ENCODE measurements around the gene DNMBP.

Gene DNMBP

DNA sequence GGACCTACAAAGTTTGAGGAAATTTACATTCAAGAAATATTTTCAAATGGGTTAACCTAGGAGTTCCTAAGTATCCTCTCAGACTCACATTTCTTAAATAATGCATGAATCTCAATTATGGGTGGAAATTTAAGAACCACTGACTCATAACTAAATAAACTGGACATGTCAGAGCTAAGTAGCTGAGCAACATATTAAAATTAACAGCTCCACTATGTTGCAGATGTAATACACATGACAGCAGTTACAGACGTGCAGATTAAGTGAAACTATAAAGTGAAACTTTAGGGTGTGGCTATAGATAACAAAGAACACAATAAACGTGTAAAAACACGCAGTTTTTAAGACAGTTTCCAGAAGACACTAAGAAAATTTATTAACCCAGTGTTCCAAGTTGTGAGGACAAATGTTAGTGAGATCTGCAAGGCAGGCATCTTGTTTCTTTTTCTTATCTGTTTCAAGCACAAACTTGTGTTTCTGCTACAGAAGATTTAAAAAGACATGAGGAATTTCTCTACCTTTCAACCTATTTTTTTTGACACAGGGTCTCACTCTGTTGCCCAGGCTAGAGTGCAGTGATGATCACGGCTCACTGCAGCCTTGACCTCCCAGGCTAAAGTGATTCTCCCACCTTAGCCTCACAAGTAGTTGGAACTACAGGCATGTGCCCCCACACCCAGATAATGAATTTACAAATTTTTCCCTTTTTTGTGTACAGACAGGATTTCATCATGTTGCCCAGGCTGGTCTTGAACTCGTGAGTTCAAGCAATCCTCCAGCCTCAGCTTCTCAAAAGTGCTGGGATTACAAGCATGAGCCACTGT, 25.3 kb downstream of the DNMBP start:
- peak; percentile 89 for DNase-seq (ENCODE audit: low read depth)
- TF ChIP-seq, protein P1, sequence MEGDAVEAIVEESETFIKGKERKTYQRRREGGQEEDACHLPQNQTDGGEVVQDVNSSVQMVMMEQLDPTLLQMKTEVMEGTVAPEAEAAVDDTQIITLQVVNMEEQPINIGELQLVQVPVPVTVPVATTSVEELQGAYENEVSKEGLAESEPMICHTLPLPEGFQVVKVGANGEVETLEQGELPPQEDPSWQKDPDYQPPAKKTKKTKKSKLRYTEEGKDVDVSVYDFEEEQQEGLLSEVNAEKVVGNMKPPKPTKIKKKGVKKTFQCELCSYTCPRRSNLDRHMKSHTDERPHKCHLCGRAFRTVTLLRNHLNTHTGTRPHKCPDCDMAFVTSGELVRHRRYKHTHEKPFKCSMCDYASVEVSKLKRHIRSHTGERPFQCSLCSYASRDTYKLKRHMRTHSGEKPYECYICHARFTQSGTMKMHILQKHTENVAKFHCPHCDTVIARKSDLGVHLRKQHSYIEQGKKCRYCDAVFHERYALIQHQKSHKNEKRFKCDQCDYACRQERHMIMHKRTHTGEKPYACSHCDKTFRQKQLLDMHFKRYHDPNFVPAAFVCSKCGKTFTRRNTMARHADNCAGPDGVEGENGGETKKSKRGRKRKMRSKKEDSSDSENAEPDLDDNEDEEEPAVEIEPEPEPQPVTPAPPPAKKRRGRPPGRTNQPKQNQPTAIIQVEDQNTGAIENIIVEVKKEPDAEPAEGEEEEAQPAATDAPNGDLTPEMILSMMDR (IDR thresholded peaks at IDR 0.05; ENCODE audit: insufficient read depth, low read depth, low read length, missing control alignments): no peak
- no peak overlapping the region for H3K4me3 ChIP-seq (ENCODE audit: low read length)

DNA sequence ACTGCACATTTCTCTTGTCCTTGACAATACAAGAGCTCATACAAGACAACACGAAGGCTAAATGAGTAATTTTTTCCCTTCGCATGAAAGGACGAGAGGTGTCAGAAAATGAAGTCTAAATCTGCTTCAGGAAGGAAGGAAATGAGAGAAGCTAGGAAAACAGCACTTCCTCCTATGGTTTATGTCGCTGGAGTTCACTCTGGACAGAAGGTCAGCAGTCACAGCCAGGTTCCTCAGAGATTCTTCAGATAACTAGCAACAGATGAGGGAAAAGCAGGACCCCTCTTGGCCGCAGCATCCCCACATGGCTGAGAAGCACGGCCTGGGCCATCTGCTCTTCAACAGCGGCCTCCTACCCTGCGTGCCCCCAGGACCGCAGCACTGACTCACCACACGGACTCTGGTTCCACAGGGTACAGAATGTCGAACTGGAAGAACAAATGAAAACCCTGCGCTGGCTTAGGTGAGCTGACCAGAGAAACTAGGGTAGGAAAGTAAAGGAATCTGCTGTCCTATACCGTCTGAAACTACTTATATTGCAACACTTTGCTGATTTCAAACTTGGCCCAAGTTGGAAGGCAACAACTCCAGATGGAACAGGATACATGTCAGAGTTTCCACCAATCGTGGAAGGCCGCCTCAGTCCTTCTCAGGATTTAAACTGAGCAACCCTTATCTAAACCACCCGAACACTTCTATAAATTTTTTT, 26.3 kb downstream of the DNMBP start:
- TF ChIP-seq, protein P1 (IDR thresholded peaks at IDR 0.05; ENCODE audit: insufficient read depth, low read depth, low read length, missing control alignments): no peak
- H3K4me3 ChIP-seq (ENCODE audit: low read length): no peak overlapping the region
- DNase-seq (ENCODE audit: low read depth): no peak

DNA sequence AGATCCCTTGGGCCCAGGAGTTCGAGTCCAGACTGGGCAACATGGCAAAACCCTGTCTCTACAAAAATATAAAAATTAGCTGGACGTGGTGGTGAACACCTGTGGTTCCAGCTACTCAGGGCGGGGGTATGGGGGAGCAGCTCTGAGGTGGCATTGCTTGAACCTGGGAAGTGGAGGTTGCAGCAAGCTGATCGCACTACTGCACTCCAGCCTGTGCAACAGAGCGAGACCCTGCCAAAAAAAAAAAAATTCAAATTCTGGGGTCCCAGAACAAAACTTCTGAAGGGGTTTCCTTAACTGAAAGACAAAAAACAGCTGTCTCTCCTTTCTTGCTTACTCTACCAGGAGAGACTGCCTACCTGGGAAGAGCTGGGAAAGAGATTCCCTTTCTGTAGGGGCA, 27.0 kb downstream of the DNMBP start:
- no peak for DNase-seq (ENCODE audit: low read depth)
- H3K4me3 ChIP-seq (ENCODE audit: low read length): no peak overlapping the region
- TF ChIP-seq, protein P1 (IDR thresholded peaks at IDR 0.05; ENCODE audit: insufficient read depth, low read depth, low read length, missing control alignments): no peak

DNA sequence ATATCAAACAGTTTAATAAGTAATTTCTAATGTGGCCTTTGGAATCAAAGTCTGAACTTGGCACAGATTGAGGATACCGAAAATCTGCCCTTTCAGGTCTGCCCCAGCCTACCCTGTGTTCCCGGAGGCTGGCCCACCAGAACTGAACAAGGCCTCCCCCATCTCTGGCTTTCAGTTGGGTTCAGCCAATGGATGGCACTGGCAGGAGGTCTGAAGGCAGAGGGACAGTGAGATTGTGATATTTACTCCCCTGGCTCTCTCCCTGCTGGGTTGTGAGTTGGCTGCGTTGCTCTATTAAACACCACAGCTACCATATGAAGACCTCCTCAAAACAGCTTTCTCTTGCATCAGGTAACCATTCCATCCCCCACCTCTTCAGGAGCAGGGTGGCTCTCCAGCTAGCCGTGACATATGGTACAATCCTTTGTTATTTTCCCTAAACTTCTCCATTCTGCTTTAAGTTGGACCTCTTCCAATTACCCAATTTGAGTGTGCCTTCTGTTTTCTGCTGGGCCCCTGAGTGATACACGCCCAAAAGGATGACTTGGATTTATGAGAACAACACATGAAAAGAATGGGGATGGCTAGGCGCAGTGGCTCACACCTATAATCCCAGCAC, 28.1 kb downstream of the DNMBP start:
- TF ChIP-seq, protein P1 (IDR thresholded peaks at IDR 0.05; ENCODE audit: insufficient read depth, low read depth, low read length, missing control alignments): no peak
- DNase-seq (ENCODE audit: low read depth): no peak
- H3K4me3 ChIP-seq (ENCODE audit: low read length): no peak overlapping the region

DNA sequence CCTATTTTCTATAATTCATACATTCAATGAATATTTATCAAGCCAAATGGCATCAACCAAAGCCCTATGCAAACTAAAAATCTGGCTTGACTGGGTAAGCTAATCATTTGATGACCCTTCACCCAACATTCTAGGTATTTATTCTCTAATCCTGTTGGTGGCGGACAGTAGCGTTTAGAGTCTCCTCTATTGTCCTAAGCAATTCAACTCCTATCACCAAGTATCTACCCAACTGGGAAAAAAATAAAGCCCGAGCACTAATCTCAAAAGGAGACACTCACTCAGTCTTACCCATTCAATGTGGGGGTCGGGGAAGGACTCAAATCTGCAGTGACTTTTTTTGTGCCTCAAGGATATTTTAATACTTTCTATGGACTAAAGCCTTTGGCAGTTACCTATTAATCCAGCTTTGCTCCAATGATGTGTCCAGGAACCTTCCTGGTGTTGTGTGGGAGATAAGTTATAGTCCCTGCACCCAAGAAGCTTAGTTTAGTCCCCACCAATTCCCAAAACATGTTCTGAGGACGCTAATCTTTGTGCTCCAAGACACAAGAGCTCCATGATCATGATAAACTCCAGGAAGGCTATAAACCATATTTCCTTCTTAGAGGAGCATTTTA, 30.6 kb downstream of the DNMBP start:
- TF ChIP-seq, protein P1 (IDR thresholded peaks at IDR 0.05; ENCODE audit: insufficient read depth, low read depth, low read length, missing control alignments): no peak
- DNase-seq (ENCODE audit: low read depth): no peak
- H3K4me3 ChIP-seq (ENCODE audit: low read length): no peak overlapping the region

DNA sequence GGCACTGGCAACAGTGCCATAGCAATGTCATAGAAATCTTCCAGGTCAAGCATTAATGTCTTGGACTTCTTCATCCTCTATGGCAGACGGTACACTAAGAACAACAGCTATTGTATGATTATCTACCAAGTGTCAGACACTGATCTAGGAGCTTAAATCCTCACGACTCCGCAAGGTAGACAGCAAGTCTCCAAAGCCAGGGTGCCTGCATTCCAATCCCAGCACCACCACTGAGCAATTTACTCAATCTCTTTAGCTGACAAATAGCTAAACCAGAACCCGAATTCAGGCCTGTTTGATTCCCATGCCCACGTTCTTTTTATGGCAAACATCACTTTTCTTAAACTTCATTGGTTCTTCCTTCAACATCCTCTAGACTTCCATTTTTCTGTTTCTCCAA, 31.8 kb downstream of the DNMBP start:
- H3K4me3 ChIP-seq (ENCODE audit: low read length): no peak overlapping the region
- TF ChIP-seq, protein P1 (IDR thresholded peaks at IDR 0.05; ENCODE audit: insufficient read depth, low read depth, low read length, missing control alignments): no peak
- no peak for DNase-seq (ENCODE audit: low read depth)

All from epithelial cell of esophagus (primary cell).